ENCODE measurements around the gene CECR2.

The CECR2 gene

GRCh38 chr22:17586831-17587440 is 217.7 kb downstream of the CECR2 start:
- Mint-ChIP-seq H3K4me3 (no peak overlapping the region), H3K36me3 (no peaks in the 10 kb centered on the region), H3K4me1 (ENCODE audit: low read depth) (no peaks in the 10 kb centered on the region), H3K9me3 (ENCODE audit: low read depth) (no peaks in the 10 kb centered on the region), H3K27ac (no peak overlapping the region), H3K27me3 (no peaks in the 10 kb centered on the region)

- H3K36me3 Mint-ChIP-seq, result no peaks in the 10 kb centered on the region
- no peak overlapping the region for H3K27ac Mint-ChIP-seq
- H3K4me3 Mint-ChIP-seq, result no peak overlapping the region
- H3K4me1 Mint-ChIP-seq (ENCODE audit: low read depth), result no peaks in the 10 kb centered on the region
- no peaks in the 10 kb centered on the region for H3K27me3 Mint-ChIP-seq
- H3K9me3 Mint-ChIP-seq (ENCODE audit: low read depth), result no peaks in the 10 kb centered on the region
Observed at GRCh38 chr22:17587629-17588028, 218.4 kb downstream of the CECR2 start.

GRCh38 chr22:17588606-17589005 is 219.3 kb downstream of the CECR2 start:
- H3K27me3 Mint-ChIP-seq, result no peaks in the 10 kb centered on the region
- no peak overlapping the region for H3K4me3 Mint-ChIP-seq
- peaks cover 3% of the 10 kb centered on the region for H3K36me3 Mint-ChIP-seq
- H3K4me1 Mint-ChIP-seq (ENCODE audit: low read depth), result no peaks in the 10 kb centered on the region
- H3K9me3 Mint-ChIP-seq (ENCODE audit: low read depth), result no peaks in the 10 kb centered on the region
- H3K27ac Mint-ChIP-seq, result no peak overlapping the region

GRCh38 chr22:17589810-17590375 is 220.6 kb downstream of the CECR2 start:
- H3K36me3 Mint-ChIP-seq, result peaks cover 3% of the 10 kb centered on the region
- H3K27me3 Mint-ChIP-seq, result no peaks in the 10 kb centered on the region
- H3K9me3 Mint-ChIP-seq (ENCODE audit: low read depth), result no peaks in the 10 kb centered on the region
- H3K4me3 Mint-ChIP-seq, result no peak overlapping the region
- H3K4me1 Mint-ChIP-seq (ENCODE audit: low read depth), result no peaks in the 10 kb centered on the region
- H3K27ac Mint-ChIP-seq, result peak overlapping the region; percentile 8

- Mint-ChIP-seq H3K27ac (no peak overlapping the region), H3K4me3 (no peak overlapping the region), H3K9me3 (ENCODE audit: low read depth) (no peaks in the 10 kb centered on the region), H3K27me3 (no peaks in the 10 kb centered on the region), H3K36me3 (peaks cover 3% of the 10 kb centered on the region), H3K4me1 (ENCODE audit: low read depth) (no peaks in the 10 kb centered on the region)
Observed at GRCh38 chr22:17590586-17590985, 221.3 kb downstream of the CECR2 start.

- peaks cover 9% of the 10 kb centered on the region for H3K36me3 Mint-ChIP-seq
- H3K4me3 Mint-ChIP-seq, result no peak overlapping the region
- H3K4me1 Mint-ChIP-seq (ENCODE audit: low read depth), result no peaks in the 10 kb centered on the region
- H3K27ac Mint-ChIP-seq, result peak overlapping the region; percentile 68
- no peaks in the 10 kb centered on the region for H3K9me3 Mint-ChIP-seq (ENCODE audit: low read depth)
- no peaks in the 10 kb centered on the region for H3K27me3 Mint-ChIP-seq
Observed at GRCh38 chr22:17592201-17592600, 222.9 kb downstream of the CECR2 start.

- Mint-ChIP-seq H3K4me3 (no peak overlapping the region), H3K27me3 (no peaks in the 10 kb centered on the region), H3K36me3 (peaks cover 20% of the 10 kb centered on the region), H3K9me3 (ENCODE audit: low read depth) (no peaks in the 10 kb centered on the region), H3K4me1 (ENCODE audit: low read depth) (peaks cover 2% of the 10 kb centered on the region), H3K27ac (no peak overlapping the region)
Observed at GRCh38 chr22:17596226-17596625, 227.0 kb downstream of the CECR2 start.

- Mint-ChIP-seq H3K4me3 (no peak overlapping the region), H3K27ac (no peak overlapping the region), H3K27me3 (no peaks in the 10 kb centered on the region), H3K36me3 (peaks cover 20% of the 10 kb centered on the region), H3K9me3 (ENCODE audit: low read depth) (no peaks in the 10 kb centered on the region), H3K4me1 (ENCODE audit: low read depth) (peaks cover 3% of the 10 kb centered on the region)
Observed at GRCh38 chr22:17597217-17597616, 228.0 kb downstream of the CECR2 start.

GRCh38 chr22:17598318-17598717 is 229.1 kb downstream of the CECR2 start:
- H3K4me3 Mint-ChIP-seq, result no peak overlapping the region
- H3K36me3 Mint-ChIP-seq, result peaks cover 17% of the 10 kb centered on the region
- H3K27me3 Mint-ChIP-seq, result no peaks in the 10 kb centered on the region
- no peak overlapping the region for H3K27ac Mint-ChIP-seq
- H3K9me3 Mint-ChIP-seq (ENCODE audit: low read depth), result no peaks in the 10 kb centered on the region
- peaks cover 3% of the 10 kb centered on the region for H3K4me1 Mint-ChIP-seq (ENCODE audit: low read depth)

GRCh38 chr22:17601031-17601430 is 231.8 kb downstream of the CECR2 start:
- Mint-ChIP-seq H3K9me3 (ENCODE audit: low read depth) (no peaks in the 10 kb centered on the region), H3K27me3 (no peaks in the 10 kb centered on the region), H3K4me1 (ENCODE audit: low read depth) (peaks cover 3% of the 10 kb centered on the region), H3K36me3 (peaks cover 17% of the 10 kb centered on the region), H3K27ac (peak overlapping the region; percentile 73), H3K4me3 (no peak overlapping the region)

- Mint-ChIP-seq H3K27me3 (no peaks in the 10 kb centered on the region), H3K36me3 (peaks cover 4% of the 10 kb centered on the region), H3K27ac (no peak overlapping the region), H3K4me3 (no peak overlapping the region), H3K9me3 (ENCODE audit: low read depth) (no peaks in the 10 kb centered on the region), H3K4me1 (ENCODE audit: low read depth) (peaks cover 3% of the 10 kb centered on the region)
Observed at GRCh38 chr22:17603668-17604067, 234.4 kb downstream of the CECR2 start.

GRCh38 chr22:17606496-17606895 is 237.2 kb downstream of the CECR2 start:
- Mint-ChIP-seq H3K4me1 (ENCODE audit: low read depth) (peaks cover 2% of the 10 kb centered on the region), H3K9me3 (ENCODE audit: low read depth) (no peaks in the 10 kb centered on the region), H3K27ac (no peak overlapping the region), H3K27me3 (no peaks in the 10 kb centered on the region), H3K36me3 (no peaks in the 10 kb centered on the region), H3K4me3 (no peak overlapping the region)
